ENCODE data around the gene CIB4.

CIB4 gene

DNA sequence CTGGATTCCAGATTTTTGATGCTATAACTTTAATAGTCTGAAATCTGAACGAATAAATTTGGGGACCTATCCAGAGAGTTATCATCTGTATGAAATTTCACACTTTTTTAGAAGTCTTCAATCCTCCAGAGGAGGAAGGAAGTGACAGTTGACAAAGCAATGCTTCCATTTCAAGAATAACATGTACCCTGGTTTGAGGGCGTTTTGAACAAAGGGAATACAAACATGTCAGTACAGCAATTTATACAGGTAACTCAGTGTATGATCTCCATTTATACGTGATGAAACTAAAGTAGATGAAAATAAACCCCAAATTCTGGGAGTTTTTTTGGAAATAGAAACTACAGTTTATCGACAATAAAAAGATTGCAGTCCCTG, 42.2 kb downstream of the CIB4 start:
- no peaks in the 10 kb centered on the region for H3K36me3 ChIP-seq
- DNase-seq = no peak
- intact Hi-C loops (cut with DNase I; ENCODE audit: low total_unique reads) = no loop called here
- TF ChIP-seq, protein P1, sequence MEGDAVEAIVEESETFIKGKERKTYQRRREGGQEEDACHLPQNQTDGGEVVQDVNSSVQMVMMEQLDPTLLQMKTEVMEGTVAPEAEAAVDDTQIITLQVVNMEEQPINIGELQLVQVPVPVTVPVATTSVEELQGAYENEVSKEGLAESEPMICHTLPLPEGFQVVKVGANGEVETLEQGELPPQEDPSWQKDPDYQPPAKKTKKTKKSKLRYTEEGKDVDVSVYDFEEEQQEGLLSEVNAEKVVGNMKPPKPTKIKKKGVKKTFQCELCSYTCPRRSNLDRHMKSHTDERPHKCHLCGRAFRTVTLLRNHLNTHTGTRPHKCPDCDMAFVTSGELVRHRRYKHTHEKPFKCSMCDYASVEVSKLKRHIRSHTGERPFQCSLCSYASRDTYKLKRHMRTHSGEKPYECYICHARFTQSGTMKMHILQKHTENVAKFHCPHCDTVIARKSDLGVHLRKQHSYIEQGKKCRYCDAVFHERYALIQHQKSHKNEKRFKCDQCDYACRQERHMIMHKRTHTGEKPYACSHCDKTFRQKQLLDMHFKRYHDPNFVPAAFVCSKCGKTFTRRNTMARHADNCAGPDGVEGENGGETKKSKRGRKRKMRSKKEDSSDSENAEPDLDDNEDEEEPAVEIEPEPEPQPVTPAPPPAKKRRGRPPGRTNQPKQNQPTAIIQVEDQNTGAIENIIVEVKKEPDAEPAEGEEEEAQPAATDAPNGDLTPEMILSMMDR (IDR thresholded peaks at IDR 0.05) = no peak
- peaks cover 0 to 13% (median 4%) of the 10 kb centered on the region in 4 donors for H3K4me1 ChIP-seq
- no peak overlapping the region for H3K4me3 ChIP-seq
- H3K27ac ChIP-seq = peak overlapping the region; percentile 5 to 15
- H3K9me3 ChIP-seq = no peaks in the 10 kb centered on the region
- no peaks in the 10 kb centered on the region for H3K27me3 ChIP-seq

DNA sequence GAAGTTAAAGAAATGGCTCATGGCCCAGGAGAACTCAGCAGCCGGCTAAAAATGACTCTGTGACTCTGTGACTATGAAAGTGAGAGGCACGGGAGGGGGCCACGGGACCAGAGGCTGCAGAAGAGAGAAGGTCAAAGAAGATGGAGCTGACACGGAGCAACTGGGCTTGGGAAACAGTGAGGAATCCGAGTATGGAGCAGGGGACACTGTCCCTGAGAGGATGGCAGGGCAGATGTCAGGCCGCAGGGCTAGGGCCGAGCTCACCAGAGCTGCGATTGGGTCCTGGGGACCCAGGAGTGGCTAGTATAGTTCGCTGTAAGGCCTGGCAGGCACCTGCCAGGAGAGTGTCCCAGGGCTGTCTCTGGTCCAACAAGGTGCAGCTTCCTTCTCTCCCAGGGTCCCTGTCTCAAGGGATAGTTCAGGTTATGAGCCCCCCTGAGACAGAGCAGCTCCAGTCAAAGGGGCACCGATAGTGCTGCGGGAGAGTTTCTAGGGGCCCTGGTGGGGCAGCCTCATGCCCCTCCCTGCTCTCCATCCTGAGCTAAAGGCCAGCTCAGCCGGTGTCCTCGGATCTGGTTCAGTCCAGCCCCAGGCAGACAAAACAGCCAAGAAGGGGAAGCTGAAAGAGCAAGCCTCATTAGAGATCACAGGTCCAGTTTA, 42.7 kb downstream of the CIB4 start:
- peak in 1 of 2 donors; percentile 58 for DNase-seq

DNA sequence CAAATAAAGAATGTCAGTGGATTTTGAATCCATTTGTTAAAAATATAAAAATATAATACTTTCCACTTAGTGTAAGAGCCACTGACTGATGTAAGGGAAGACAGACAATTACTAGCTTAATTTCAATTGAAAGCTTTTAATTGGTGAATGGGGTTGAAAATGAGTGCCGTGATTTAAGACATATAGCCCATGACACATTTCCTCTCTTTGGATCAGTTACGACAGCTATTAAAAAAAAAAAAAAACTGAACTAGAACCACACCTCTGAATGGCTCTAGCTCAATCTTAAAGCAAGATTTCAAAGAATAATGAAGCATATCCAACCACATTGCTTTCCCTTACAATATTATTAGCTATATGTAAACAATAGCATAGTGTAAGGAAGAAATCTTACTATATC, 44.0 kb downstream of the CIB4 start:
- peaks cover 0 to 13% (median 4%) of the 10 kb centered on the region in 4 donors for H3K4me1 ChIP-seq
- TF ChIP-seq, protein P1 (IDR thresholded peaks at IDR 0.05) = no peak
- H3K36me3 ChIP-seq = no peaks in the 10 kb centered on the region
- H3K27ac ChIP-seq = no peak overlapping the region
- H3K27me3 ChIP-seq = no peaks in the 10 kb centered on the region
- intact Hi-C loops (cut with DNase I; ENCODE audit: low total_unique reads) = no loop called here
- DNase-seq = no peak
- H3K9me3 ChIP-seq = no peaks in the 10 kb centered on the region
- no peak overlapping the region for H3K4me3 ChIP-seq

More for the DNA sequence above, 42.7 kb downstream of the CIB4 start:
- Histone ChIP-seq H3K4me3 (no peak overlapping the region), H3K36me3 (no peaks in the 10 kb centered on the region), H3K9me3 (no peaks in the 10 kb centered on the region), H3K27ac (peak overlapping the region; percentile 5 to 15), H3K27me3 (no peaks in the 10 kb centered on the region), H3K4me1 (peaks cover 0 to 13% (median 4%) of the 10 kb centered on the region in 4 donors)
- intact Hi-C loops (cut with DNase I; ENCODE audit: low total_unique reads) = no loop called here
- TF ChIP-seq, protein P1 (IDR thresholded peaks at IDR 0.05) = no peak

DNA sequence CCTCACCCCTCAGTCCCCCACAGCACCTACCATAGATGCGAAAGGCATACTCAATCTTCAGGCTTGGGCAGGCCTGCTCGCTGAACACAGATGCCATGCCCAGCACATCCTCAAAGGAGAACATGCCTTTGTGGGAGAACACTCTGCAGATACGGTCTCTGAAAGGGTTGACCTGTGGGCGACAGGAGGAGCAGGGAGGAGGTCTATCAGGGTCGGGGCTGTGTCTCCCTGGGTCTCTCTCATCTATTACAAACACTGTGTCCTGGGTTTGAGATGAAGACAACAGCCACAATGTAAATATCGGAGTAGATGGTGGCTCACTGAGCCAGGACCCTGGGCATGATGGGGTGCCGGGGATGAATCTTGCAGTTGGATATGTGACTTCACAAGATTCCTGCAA, 46.0 kb downstream of the CIB4 start:
- Histone ChIP-seq H3K27me3 (peaks cover 0 to 3% of the 10 kb centered on the region in 2 donors), H3K9me3 (no peaks in the 10 kb centered on the region), H3K27ac (no peak overlapping the region), H3K4me3 (no peak overlapping the region), H3K36me3 (no peaks in the 10 kb centered on the region), H3K4me1 (peaks cover 0 to 13% (median 4%) of the 10 kb centered on the region in 4 donors)
- TF ChIP-seq, protein P1 (IDR thresholded peaks at IDR 0.05) = no peak
- intact Hi-C loops (cut with DNase I; ENCODE audit: low total_unique reads) = no loop called here
- peak in 1 of 2 donors; percentile 37 for DNase-seq

DNA sequence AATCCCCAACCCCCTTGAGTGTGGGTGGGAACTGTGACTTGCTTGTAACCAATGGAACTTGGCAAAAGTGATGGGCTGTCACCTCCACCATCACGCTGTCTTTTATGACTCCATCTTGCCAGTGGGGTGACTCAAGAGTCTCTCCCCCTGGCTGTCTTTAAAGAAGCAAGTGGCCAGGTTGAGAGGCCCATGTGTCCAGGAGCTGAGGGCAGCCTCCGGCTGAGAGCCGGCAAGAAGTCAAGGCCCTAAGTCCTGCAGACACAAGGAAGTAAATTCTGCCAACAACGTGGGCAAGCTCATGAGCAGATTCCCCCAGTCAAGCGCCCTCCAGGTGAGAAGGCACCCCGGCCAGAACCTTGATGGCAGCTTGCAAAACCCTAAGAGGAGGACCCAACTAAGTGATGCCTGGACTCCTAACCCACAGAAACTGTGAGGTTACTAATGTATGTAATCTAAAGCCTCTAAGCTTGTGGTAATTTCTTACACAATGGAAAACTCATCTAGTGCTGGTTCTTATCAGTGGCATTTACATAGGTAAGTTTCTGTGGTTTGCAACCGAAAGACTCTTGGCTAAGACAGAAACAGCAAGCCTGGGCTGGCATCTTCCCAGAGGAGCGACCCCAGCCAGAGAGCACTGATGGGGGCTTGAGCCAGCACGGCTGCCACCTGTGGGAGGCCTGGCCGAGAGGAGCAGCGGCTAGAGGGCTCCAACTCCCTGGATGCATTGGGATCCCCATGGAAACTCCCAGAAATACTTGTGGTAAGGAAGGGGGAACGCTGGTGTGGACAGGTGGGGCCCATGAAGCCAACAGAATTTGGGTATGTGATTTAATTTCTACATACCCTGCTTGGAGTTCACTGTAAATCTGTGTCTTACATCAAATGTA, 49.3 kb downstream of the CIB4 start:
- intact Hi-C loops (cut with DNase I; ENCODE audit: low total_unique reads) = no loop called here
- TF ChIP-seq, protein P1 (IDR thresholded peaks at IDR 0.05) = no peak
- Histone ChIP-seq H3K9me3 (no peaks in the 10 kb centered on the region), H3K27ac (no peak overlapping the region), H3K27me3 (peaks cover 0 to 3% of the 10 kb centered on the region in 2 donors), H3K36me3 (no peaks in the 10 kb centered on the region), H3K4me3 (no peak overlapping the region), H3K4me1 (no peaks in the 10 kb centered on the region)
- DNase-seq = peak in 1 of 2 donors; percentile 44

Measured in tibial artery (tissue), 4 donors.